GM18951 (cell line): ENCODE results near the gene DDTL.
"Not testable (repeated sequence)": the region's sequence is repeated elsewhere in the genome, so short reads cannot be mapped to it uniquely, and the experiment has no call there.

ENCODE experiments used
- POLR2A ChIP-seq: IDR thresholded peaks from 4 replicates; pipeline ENCODE4 v1.6.1; 2011; ENCODE audit warnings: mild to moderate bottlenecking; ENCODE audit not compliant: insufficient read length, insufficient read depth; ENCODE audit errors: extremely low read depth
- in situ Hi-C: fragments of 300-500 bp; cut with MboI; formaldehyde crosslinking; loops from one replicate; pipeline ENCODE4 v1.12.0; 2022; ENCODE audit warnings: low sequenced_read_pairs, mixed read lengths, inconsistent platforms; ENCODE audit not compliant: unreplicated experiment

Gene DDTL

GRCh38 chr22:23966568-23966967 lies at the start of gene DDTL:
TSS of gene DDTL (plus strand) at chr22:23966888. CDS start at chr22:23966915, 27 bp downstream.
- in situ Hi-C loops: not testable (repeated sequence)

DNA sequence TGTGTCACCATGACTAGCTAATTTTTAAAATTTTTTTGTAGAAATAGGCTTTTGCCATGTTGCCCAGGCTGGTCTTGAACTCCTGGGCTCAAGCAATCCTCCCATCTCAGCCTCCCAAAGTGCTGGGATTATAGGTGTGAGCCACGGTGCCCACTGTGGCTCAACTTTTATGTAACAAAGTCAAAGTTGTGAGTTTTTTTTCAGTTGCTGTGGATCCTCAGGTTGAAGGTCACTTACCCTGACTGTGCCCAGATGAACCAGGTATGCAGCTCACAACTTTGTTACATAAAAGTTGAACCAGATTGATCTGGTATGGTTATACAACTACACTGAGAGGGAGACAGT lies 46.4 kb upstream of the DDTL start:
- in situ Hi-C loops: not testable (repeated sequence)

DNA sequence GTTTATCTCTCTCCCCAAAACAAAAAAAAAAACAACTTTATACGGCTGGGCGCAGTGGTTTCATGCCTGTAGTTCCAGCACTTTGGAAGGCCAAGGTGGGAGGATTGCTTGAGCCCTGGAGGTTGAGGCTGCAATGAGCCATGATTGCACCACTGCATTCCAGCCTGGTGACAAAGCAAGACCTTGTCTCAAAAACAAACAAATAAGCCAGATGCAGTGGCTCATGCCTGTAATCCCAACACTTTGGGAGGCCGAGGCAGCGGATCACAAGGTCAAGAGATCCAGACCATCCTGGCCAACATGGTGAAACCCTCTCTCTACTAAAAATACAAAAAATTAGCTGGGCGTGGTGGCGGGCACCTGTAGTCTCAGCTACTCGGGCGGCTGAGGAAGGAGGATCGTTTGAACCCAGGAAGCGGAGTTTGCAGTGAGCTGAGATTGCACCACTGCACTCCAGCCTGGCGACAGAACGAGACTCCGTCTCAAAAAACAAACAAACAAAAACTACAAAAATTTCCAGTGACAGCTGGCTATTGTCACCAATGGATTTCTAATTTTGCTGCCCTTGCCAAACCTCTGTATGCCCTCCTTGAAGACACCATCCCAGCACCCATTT lies 45.0 kb upstream of the DDTL start:
- in situ Hi-C loops: not testable (repeated sequence)

DNA sequence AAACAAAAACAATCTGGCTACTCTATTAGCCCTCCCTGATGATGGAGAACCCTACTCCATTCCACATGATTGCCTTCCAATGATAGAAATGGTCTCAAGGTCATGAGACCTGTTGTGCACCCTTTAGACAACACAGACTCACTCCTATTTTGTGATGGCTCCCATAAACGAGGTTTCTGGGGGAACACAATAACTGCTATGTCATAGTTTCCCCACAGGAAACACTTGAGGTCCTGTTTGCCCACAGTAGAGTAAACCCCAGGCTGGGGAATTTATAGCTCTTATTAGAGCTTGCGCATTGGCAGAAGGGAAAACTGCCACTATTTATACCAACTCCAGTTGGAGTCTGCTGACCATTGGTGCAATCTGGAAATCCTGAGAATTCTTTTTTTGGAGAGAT lies 43.8 kb upstream of the DDTL start:
- in situ Hi-C loops: no loop called here
- no peak for TF ChIP-seq POLR2A

DNA sequence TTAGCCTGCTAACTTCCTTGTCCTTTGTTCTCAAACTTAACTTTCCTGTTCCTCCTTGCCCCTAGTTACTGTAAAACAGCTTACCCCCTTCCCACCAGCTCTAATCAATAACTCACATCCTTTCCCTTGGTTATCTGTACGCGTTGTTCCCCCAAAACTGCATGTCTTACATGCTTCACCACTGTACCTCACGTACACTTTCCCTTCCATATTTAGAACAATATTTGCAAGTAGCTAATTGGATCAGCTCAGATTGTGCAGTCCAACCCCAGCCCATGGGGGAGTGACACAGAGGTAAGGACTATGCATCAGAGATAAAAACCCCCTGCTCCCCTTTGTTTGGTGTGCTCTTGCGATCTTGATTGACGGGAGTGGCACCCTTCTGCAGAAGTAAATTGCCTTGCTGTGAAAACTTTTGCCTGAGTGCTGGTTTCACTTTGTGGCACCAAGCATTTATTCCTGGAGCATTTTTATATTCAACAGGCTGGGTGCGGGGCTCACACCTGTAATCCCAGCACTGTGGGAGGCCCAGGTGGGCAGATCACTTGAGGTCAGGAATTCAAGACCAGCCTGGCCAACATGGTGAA lies 41.6 kb upstream of the DDTL start:
- in situ Hi-C loops: no loop called here
- TF ChIP-seq POLR2A: no peak

GRCh38 chr22:23926561-23926960 lies 40.1 kb upstream of the DDTL start:
- in situ Hi-C loops: no loop called here

GRCh38 chr22:23938328-23939016 lies 28.2 kb upstream of the DDTL start:
- in situ Hi-C loops: no loop called here
- TF ChIP-seq POLR2A: no peak

More at GRCh38 chr22:23926561-23926960, 40.1 kb upstream of the DDTL start:
- no peak for TF ChIP-seq POLR2A

GRCh38 chr22:23939017-23939357 lies 27.7 kb upstream of the DDTL start:
- in situ Hi-C loops: no loop called here
- no peak for TF ChIP-seq POLR2A

- in situ Hi-C loops: not testable (repeated sequence)
Observed at GRCh38 chr22:23940166-23940565, 26.5 kb upstream of the DDTL start.

DNA sequence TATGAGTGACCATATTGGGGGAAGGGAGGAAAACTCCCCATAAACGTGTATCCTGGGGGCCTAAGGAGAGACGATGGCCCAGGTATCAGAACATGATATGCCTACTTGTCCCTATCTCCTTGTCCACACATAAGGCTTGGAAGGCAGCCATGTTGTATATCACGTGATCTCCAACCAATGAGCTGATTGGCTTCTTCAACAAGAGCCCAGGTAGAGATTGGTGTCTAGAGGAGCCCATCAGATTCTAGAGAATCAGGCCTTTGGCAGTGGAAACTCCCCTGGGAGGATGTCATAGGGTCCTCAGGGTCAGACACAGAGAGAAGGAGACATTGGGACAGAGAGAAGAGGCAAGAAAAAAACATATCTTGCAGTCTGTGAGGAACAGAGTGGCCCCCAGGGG lies 19.3 kb upstream of the DDTL start:
- in situ Hi-C loops: not testable (repeated sequence)

DNA sequence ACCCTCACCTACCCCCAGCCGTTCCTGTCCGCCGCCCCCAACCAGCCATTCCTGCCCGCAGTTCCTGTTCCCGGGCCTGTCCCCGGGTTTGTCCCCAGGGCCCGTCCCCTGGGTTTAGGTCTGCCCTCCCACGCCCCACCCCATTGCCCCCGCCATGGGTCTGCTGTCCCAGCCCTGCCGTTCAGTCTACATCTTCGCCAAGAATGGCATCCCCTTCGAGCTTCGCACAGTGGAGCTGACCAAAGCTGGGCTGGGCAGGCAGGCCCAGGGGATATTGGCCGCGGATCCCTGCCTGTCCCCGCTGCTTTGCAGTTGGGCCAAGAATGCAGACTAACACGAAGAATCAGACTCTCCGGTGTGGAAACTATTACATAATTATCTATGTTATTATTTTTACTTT lies 16.9 kb upstream of the DDTL start:
- in situ Hi-C loops: loop anchor here (5.0 kb wide), 1 partner anchor 38 kb away; no protein-coding TSS in a partner anchor

DNA sequence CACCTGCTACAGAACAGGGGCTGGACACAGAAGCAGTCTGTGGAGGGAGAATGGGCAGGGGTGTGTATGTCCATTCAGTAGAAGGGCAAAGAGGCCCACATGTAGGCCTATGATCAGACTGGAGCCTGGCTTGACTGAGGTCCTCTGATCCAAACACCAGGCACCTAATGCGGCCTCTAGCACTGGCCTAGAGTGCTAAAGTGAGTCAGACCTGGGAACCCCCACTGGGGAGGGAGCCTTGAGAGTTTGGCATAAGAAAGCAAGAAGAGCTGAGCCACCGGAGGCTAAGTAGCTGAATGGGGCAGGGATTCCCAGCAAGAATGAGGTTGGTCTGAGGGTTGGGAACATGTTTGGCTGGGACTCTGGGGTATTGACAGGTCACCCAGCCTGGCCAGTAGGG lies 15.3 kb upstream of the DDTL start:
- in situ Hi-C loops: loop anchor here (5.0 kb wide), 1 partner anchor 36 kb away; no protein-coding TSS in a partner anchor

DNA sequence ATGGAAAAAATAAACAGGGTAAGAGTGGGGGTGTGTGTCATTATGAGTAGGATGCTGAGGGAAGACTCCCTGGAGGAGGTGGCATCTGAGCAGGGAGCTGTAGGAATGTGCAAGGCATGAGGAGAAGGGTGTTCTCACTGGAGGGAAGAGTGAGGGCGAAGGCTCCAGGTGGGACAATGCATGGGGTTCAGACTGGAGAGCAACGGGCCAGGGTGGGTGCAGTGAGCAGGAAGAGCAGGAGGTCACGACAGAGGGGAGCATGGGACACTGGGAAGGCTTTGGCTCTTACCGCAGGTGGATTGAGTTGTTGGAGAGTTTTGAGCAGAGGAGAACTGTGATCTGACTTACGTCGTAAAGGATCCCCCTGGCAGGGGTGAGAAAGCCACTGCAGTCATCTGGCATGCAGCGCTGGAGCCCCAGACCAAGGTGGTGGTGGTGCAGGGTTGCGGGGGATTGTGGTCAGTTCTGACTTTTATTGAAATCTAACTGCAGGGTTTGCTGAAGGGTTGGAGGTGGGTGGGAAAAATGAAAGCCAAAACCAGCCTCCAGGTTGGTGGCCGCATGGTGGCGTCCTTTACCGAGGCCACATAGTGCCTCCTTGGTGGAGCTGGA lies 13.8 kb upstream of the DDTL start:
- in situ Hi-C loops: loop anchor here (5.0 kb wide), 1 partner anchor 34 kb away; no protein-coding TSS in a partner anchor

GRCh38 chr22:23953485-23953884 lies 13.2 kb upstream of the DDTL start:
- in situ Hi-C loops: loop anchor here (5.0 kb wide), 1 partner anchor 34 kb away; no protein-coding TSS in a partner anchor

DNA sequence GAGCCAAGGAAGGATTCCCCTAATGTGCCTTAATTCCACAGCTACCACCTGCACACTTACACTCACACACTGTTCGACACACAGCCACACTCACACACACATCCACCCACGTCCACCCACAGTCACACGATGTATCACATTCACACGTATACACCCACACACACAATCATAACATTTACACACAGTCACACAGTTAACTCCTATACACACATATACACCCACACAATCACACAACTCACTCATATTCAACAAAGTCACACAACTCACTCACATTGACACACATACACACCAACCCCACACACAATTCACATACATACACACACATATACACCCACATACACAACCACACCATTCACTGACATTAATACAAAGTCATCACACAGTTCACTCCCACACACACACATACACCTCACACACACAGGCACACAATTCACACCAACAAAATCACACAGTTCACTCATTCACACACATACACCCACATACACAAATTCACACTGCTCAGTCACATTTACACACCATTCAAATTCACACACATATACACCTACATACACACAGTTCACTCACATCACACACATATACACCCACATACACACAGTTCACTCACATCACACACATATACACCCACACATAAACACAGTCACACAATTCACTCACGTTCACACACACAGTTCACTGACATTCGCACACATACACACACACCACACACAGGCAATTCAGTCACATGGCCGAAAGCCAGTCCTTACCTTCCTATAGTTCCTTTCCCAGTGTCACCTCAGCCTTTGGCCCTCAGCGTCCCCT lies 12.3 kb upstream of the DDTL start:
- in situ Hi-C loops: loop anchor here (5.0 kb wide), 1 partner anchor 33 kb away; no protein-coding TSS in a partner anchor

- in situ Hi-C loops: loop anchor here (5.0 kb wide), 1 partner anchor 32 kb away; no protein-coding TSS in a partner anchor
Observed at GRCh38 chr22:23954991-23955305, 11.7 kb upstream of the DDTL start.

- in situ Hi-C loops: not testable (repeated sequence)
Observed at GRCh38 chr22:23955886-23956285, 10.8 kb upstream of the DDTL start.

DNA sequence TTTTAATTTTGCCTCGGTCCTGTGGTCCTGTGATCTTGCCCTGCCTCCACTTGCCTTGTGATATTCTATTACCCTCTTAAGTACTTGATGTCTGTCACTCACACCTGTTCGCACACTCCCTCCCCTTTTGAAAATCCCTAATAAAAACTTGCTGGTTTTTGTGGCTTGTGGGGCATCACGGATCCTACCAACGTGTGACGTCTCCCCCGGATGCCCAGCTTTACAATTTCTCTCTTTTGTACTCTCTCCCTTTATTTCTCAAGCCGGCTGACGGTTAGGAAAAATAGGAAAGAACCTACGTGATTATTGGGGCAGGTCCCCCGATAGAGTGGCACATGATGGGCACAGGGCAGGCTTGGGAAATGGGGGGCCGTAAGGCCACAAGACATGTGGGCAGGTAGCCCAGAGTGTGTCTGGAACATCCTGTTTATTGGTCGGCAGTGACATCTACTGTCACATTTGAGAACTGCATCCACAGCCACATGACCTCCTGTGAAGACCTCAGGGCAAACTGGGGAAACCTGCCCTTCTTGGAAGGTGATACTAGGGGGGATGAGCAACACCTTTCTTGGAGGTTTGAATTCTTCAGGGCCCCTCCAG lies 10.3 kb upstream of the DDTL start:
- in situ Hi-C loops: not testable (repeated sequence)

GRCh38 chr22:23961084-23961771 lies 5.5 kb upstream of the DDTL start, which contains the start of gene GSTT2B:
TSS of gene GSTT2B (minus strand) at chr22:23961195. CDS start at chr22:23961131, 64 bp downstream.
- in situ Hi-C loops: not testable (repeated sequence)
